ENCODE measurements around the gene KLHDC3.
"Not testable (repeated sequence)": the region's sequence is repeated elsewhere in the genome, so short reads cannot be mapped to it uniquely, and the experiment has no call there.

KLHDC3 gene

GRCh38 chr6:42989923-42990322, 24.1 kb upstream of the KLHDC3 start:
- Histone ChIP-seq H3K4me3 (no peak overlapping the region), H3K27ac (no peak overlapping the region)
- no peak for DNase-seq (ENCODE audit: low spot score)
- TF ChIP-seq, protein P1, sequence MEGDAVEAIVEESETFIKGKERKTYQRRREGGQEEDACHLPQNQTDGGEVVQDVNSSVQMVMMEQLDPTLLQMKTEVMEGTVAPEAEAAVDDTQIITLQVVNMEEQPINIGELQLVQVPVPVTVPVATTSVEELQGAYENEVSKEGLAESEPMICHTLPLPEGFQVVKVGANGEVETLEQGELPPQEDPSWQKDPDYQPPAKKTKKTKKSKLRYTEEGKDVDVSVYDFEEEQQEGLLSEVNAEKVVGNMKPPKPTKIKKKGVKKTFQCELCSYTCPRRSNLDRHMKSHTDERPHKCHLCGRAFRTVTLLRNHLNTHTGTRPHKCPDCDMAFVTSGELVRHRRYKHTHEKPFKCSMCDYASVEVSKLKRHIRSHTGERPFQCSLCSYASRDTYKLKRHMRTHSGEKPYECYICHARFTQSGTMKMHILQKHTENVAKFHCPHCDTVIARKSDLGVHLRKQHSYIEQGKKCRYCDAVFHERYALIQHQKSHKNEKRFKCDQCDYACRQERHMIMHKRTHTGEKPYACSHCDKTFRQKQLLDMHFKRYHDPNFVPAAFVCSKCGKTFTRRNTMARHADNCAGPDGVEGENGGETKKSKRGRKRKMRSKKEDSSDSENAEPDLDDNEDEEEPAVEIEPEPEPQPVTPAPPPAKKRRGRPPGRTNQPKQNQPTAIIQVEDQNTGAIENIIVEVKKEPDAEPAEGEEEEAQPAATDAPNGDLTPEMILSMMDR (IDR thresholded peaks at IDR 0.05) = no peak

GRCh38 chr6:42993445-42993844, 20.6 kb upstream of the KLHDC3 start:
- TF ChIP-seq, protein P1 (IDR thresholded peaks at IDR 0.05) = no peak
- Histone ChIP-seq H3K27ac (no peak overlapping the region), H3K4me3 (no peak overlapping the region)
- DNase-seq (ENCODE audit: low spot score) = no peak

- TF ChIP-seq, protein P1 (IDR thresholded peaks at IDR 0.05) = no peak
- DNase-seq (ENCODE audit: low spot score) = no peak
- Histone ChIP-seq H3K4me3 (no peak overlapping the region), H3K27ac (no peak overlapping the region)
Measured at GRCh38 chr6:42996513-42996912, 17.5 kb upstream of the KLHDC3 start.

DNA sequence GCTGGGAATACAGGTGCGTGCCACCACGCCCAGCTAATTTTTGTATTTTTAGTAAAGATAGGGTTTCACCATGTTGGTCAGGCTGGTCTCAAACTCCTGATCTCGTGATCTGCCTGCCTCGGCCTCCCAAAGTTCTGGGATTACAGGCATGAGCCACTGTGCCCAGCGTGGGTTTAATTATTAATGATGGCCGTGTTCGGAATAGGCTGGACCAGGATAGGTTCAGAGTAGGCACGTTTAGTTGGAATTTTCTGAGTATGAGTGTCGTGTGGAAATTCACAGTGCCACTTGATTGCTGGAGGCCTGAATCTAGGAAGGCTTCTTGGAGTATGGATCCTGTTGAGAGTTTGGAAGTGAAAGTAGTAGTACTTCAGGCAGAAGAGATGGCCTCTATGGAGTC, 15.8 kb upstream of the KLHDC3 start:
- not testable (repeated sequence) for H3K27ac ChIP-seq; DNase-seq (ENCODE audit: low spot score); H3K4me3 ChIP-seq

GRCh38 chr6:43001843-43002242, 12.2 kb upstream of the KLHDC3 start:
- no peak for DNase-seq (ENCODE audit: low spot score)
- no peak overlapping the region for H3K27ac ChIP-seq

DNA sequence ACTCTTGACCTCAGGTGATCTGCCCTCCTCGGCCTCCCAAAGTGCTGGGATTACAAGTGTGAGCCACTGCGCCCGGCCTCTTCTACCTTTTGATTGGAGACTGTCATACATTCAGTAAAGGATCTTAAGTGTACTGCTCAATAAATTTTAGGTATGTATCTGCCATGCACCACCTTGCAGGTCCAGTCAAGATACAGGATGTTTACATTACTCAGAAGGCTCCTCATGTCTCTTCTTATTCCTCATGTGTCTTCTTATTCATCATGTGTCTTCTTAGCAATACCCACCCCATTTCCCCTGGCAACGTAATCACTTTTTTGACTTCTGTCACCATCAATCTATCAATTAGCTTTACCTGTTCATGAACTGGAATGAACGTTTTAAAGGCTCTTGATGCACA, 8.2 kb upstream of the KLHDC3 start:
- no peak for DNase-seq (ENCODE audit: low spot score)
- no peak overlapping the region for H3K4me3 ChIP-seq
- H3K27ac ChIP-seq = no peak overlapping the region
- TF ChIP-seq, protein P1 (IDR thresholded peaks at IDR 0.05) = no peak

More at GRCh38 chr6:43001843-43002242, 12.2 kb upstream of the KLHDC3 start:
- H3K4me3 ChIP-seq = no peak overlapping the region
- TF ChIP-seq, protein P1 (IDR thresholded peaks at IDR 0.05) = no peak

GRCh38 chr6:43006251-43006650, 7.8 kb upstream of the KLHDC3 start:
- DNase-seq (ENCODE audit: low spot score) = no peak
- H3K27ac ChIP-seq = no peak overlapping the region
- TF ChIP-seq, protein P1 (IDR thresholded peaks at IDR 0.05) = no peak
- H3K4me3 ChIP-seq = no peak overlapping the region

GRCh38 chr6:43007126-43007525, 6.9 kb upstream of the KLHDC3 start:
- TF ChIP-seq, protein P1 (IDR thresholded peaks at IDR 0.05) = no peak
- H3K4me3 ChIP-seq = no peak overlapping the region
- no peak for DNase-seq (ENCODE audit: low spot score)
- no peak overlapping the region for H3K27ac ChIP-seq
